HEK293 (cell line): Measurements from ENCODE around the gene HOXA3.

Experiments used
- CTCF ChIA-PET: fragments of 350-600 bp; formaldehyde crosslinking; extraction: SDS; loops from one replicate; lab custom pipeline; 2021; ENCODE audit warnings: antibody characterized with exemption; lab: Yijun Ruan, JAX
- POLR2A ChIA-PET: fragments of 300-600 bp; formaldehyde crosslinking; extraction: SDS; loops from one replicate; lab custom pipeline; 2020; ENCODE audit warnings: antibody characterized with exemption, inconsistent platforms; lab: Yijun Ruan, JAX
- H3K27ac ChIP-seq: fragments of 200-500 bp; sonication (Bioruptor generic); 2 replicates; pipeline ENCODE4 v1.5.1; 2014; ENCODE audit warnings: low read depth, low read length, control low read depth, inconsistent platforms; ENCODE audit errors: extremely low read depth
- H3K36me3 ChIP-seq, 2 experiments: fragments of 200-500 bp in 1 of 2; sonication (Bioruptor generic) in 1 of 2; 1 replicate in 1 of 2; 2 replicates in 1 of 2; pipeline ENCODE4 v1.5.1; 2014 to 2017; ENCODE audit warnings: inconsistent platforms in 2 of 2, low read length in 2 of 2; ENCODE audit not compliant: control insufficient read depth in 2 of 2, insufficient read depth in 1 of 2
- H3K4me1 ChIP-seq: fragments of 200-500 bp; sonication (Bioruptor generic); 2 replicates; pipeline ENCODE4 v1.5.1; 2014; ENCODE audit warnings: mild to moderate bottlenecking, low read length, inconsistent platforms; ENCODE audit not compliant: control insufficient read depth, insufficient read depth
- H3K4me3 ChIP-seq: 2 replicates; pipeline ENCODE4 v1.5.1; 2011; ENCODE audit warnings: low read depth, mild to moderate bottlenecking, control low read depth, low read length, moderate library complexity
- H3K9me3 ChIP-seq: fragments of 200-500 bp; sonication (Bioruptor generic); 2 replicates; pipeline ENCODE4 v1.5.1; 2014; ENCODE audit warnings: low read depth, low read length, inconsistent platforms; ENCODE audit not compliant: control insufficient read depth, insufficient read depth
- AEBP2 ChIP-seq: fragments of 450-650 bp; formaldehyde crosslinking; IDR thresholded peaks from 2 replicates; pipeline ENCODE4 v1.5.1; 2016; ENCODE audit warnings: missing biosample characterization, missing genetic modification characterization, borderline replicate concordance
- HOXA7 ChIP-seq: sonication (generic); formaldehyde crosslinking; IDR thresholded peaks from 2 replicates; pipeline ENCODE4 v1.8.1; 2022; ENCODE audit warnings: missing genetic modification reagents, borderline replicate concordance
- KLF10 ChIP-seq: fragments of 450-650 bp; IDR thresholded peaks from 2 replicates; pipeline ENCODE4 v1.5.1; 2018; ENCODE audit warnings: missing biosample characterization, mild to moderate bottlenecking, missing genetic modification characterization
- PBX3 ChIP-seq: sonication (generic); formaldehyde crosslinking; IDR thresholded peaks from 2 replicates; pipeline ENCODE4 v1.8.1; 2022; ENCODE audit warnings: mild to moderate bottlenecking, moderate library complexity, missing genetic modification reagents
- PRDM10 ChIP-seq: fragments of 450-650 bp; formaldehyde crosslinking; IDR thresholded peaks from 2 replicates; pipeline ENCODE4 v1.5.1; 2016; ENCODE audit warnings: missing biosample characterization, missing genetic modification characterization
- SCRT2 ChIP-seq: fragments of 450-650 bp; formaldehyde crosslinking; IDR thresholded peaks from 2 replicates; pipeline ENCODE4 v1.5.1; 2016; ENCODE audit warnings: missing biosample characterization, missing genetic modification characterization
- ZBTB49 ChIP-seq: fragments of 450-650 bp; formaldehyde crosslinking; IDR thresholded peaks from 2 replicates; pipeline ENCODE4 v1.5.1; 2016; ENCODE audit warnings: missing biosample characterization, missing genetic modification characterization, low read depth
- ZFP3 ChIP-seq: fragments of 450-650 bp; formaldehyde crosslinking; IDR thresholded peaks from 2 replicates; pipeline ENCODE4 v1.5.1; 2016; ENCODE audit warnings: low read depth, missing biosample characterization, missing genetic modification characterization
- ZNF114 ChIP-seq: fragments of 450-650 bp; formaldehyde crosslinking; IDR thresholded peaks from 2 replicates; pipeline ENCODE4 v1.5.0; 2017; ENCODE audit warnings: missing biosample characterization, missing genetic modification characterization
- ZNF121 ChIP-seq: fragments of 450-650 bp; formaldehyde crosslinking; IDR thresholded peaks from 2 replicates; pipeline ENCODE4 v1.5.1; 2016; ENCODE audit warnings: missing biosample characterization, missing genetic modification characterization
- ZNF133 ChIP-seq: fragments of 450-650 bp; formaldehyde crosslinking; IDR thresholded peaks from 2 replicates; pipeline ENCODE4 v1.5.1; 2016; ENCODE audit warnings: missing biosample characterization, missing genetic modification characterization
- ZNF140 ChIP-seq: fragments of 450-650 bp; formaldehyde crosslinking; IDR thresholded peaks from 2 replicates; pipeline ENCODE4 v1.5.1; 2016; ENCODE audit warnings: missing biosample characterization, missing genetic modification characterization
- ZNF157 ChIP-seq: fragments of 450-650 bp; formaldehyde crosslinking; IDR thresholded peaks from 2 replicates; pipeline ENCODE4 v1.5.1; 2016; ENCODE audit warnings: missing biosample characterization, missing genetic modification characterization
- ZNF26 ChIP-seq: fragments of 450-650 bp; formaldehyde crosslinking; IDR thresholded peaks from 2 replicates; pipeline ENCODE4 v1.5.1; 2016; ENCODE audit warnings: missing biosample characterization, missing genetic modification characterization
- ZNF335 ChIP-seq: fragments of 450-650 bp; formaldehyde crosslinking; conservative IDR thresholded peaks from 2 replicates; pipeline ENCODE4 v1.5.1; 2016; ENCODE audit warnings: missing biosample characterization, missing genetic modification characterization
- ZNF394 ChIP-seq: fragments of 450-650 bp; formaldehyde crosslinking; IDR thresholded peaks from 2 replicates; pipeline ENCODE4 v1.5.1; 2016; ENCODE audit warnings: missing biosample characterization, missing genetic modification characterization, mild to moderate bottlenecking, moderate library complexity, borderline replicate concordance
- ZNF624 ChIP-seq: fragments of 450-650 bp; formaldehyde crosslinking; IDR thresholded peaks from 2 replicates; pipeline ENCODE4 v1.5.1; 2017; ENCODE audit warnings: missing biosample characterization, missing genetic modification characterization
- ZNF629 ChIP-seq: fragments of 450-650 bp; formaldehyde crosslinking; IDR thresholded peaks from 2 replicates; pipeline ENCODE4 v1.5.1; 2017; ENCODE audit warnings: missing biosample characterization, missing genetic modification characterization
- ZNF660 ChIP-seq: fragments of 450-650 bp; IDR thresholded peaks from 2 replicates; pipeline ENCODE4 v1.5.1; 2018; ENCODE audit warnings: missing biosample characterization, mild to moderate bottlenecking, missing genetic modification characterization
- ZNF670 ChIP-seq: fragments of 450-650 bp; formaldehyde crosslinking; IDR thresholded peaks from 2 replicates; pipeline ENCODE4 v1.5.1; 2016; ENCODE audit warnings: missing biosample characterization, missing genetic modification characterization, low read depth
- ZSCAN5A ChIP-seq: fragments of 450-650 bp; formaldehyde crosslinking; IDR thresholded peaks from 2 replicates; pipeline ENCODE4 v1.5.1; 2016; ENCODE audit warnings: missing biosample characterization, missing genetic modification characterization

The HOXA3 gene

GRCh38 chr7:27116962-27117886 is 35.2 kb downstream of the HOXA3 start (continued):
- peak; percentile 80 for TF ChIP-seq PRDM10 (tag by site-specific recombination)
- peak; percentile 91 for TF ChIP-seq ZNF121

DNA sequence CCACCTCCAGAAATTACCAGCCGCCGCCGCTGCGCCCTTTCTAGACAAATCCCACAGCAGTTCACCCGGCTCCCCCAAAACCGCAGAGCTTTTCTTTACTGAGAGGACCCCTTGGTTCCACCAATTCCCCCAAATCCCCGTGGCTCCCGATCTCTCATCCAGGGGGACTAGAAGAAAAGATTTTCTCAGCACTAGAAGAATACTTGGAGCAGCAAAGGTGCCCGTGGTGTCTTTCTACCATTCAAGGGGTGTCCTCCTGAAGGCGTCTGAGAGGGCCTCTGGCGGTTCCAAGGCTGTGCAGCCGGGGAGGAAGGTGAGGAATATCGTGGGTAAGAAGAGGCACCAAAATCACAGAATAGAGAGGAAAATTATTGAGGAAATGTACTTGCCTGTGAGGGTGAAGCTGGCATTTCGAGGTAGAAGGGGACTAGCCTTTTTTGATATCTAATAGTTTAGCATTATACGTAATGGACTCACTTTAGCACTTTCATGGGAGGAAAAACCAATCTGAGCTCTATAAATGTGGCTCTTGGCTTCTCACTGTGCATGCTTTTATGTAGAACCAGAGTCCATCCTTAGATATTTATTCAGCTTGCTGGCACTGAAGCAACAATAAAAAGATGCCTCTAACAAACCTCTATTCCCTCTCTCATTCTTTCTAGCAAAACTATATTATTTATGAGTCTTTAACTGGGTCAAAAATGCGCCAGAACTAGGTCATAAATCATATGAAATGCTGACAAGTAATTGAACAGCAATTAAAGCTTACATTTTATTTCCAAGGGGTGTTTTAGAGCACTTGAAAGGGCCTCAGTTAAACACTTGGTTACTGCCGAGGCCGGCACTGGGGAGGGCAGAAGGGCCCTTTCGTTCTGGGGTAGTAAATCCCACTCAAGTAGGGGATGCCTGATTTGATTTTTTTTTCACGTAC is 36.1 kb downstream of the HOXA3 start:
- POLR2A ChIA-PET: interaction anchor here (0.7 to 2.9 kb wide), 8 partner anchors 12 to 424 kb away, joined by 3 to 9 read pairs (median 3); partner anchors contain the start of genes HOXA1 and HOXA3
- Histone ChIP-seq H3K4me3 (peak overlapping the region; percentile 70), H3K27ac (peak overlapping the region; percentile 99)
- TF ChIP-seq ZNF157 (tag by site-specific recombination) (no peak), ZNF660 (no peak), ZNF114 (tag by site-specific recombination) (no peak), ZNF670 (tag by site-specific recombination) (no peak), SCRT2 (tag by site-specific recombination) (no peak), ZNF629 (peak; percentile 52; the same call in 1 of the 2 replicates), ZNF394 (tag by site-specific recombination) (no peak), ZNF133 (tag by site-specific recombination) (no peak), PBX3 (CRISPR knock-in tag) (no peak), ZFP3 (tag by site-specific recombination) (no peak), ZNF140 (tag by site-specific recombination) (no peak), ZSCAN5A (tag by site-specific recombination) (no peak), ZNF26 (no peak), HOXA7 (CRISPR knock-in tag) (no peak), AEBP2 (no peak), ZNF335 (tag by site-specific recombination) (peak; percentile 59), ZNF624 (tag by site-specific recombination) (no peak), KLF10 (tag by site-specific recombination) (peak; percentile 56; the same call in 1 of the 2 replicates), ZBTB49 (no peak)

More for the DNA sequence above, 36.1 kb downstream of the HOXA3 start:
- CTCF ChIA-PET: interaction anchor here (1.0 to 2.6 kb wide), 7 partner anchors 12 to 261 kb away, joined by 3 to 14 read pairs (median 4); partner anchors contain the start of gene HOXA5
- H3K4me1 ChIP-seq: peaks cover 34% of the 10 kb centered on the region
- H3K9me3 ChIP-seq: no peaks in the 10 kb centered on the region
- H3K36me3 ChIP-seq: peaks cover 0 to 21% of the 10 kb centered on the region in 2 experiments; a peak in 1 of 3 replicates
